H9 (cell line): ENCODE measurements around the gene EPHA3. TPM values are rescaled to one million over a fixed set of nuclear protein-coding genes. Genes with fewer than 3 reads are reported as not detected.

Source experiments
- DNase-seq: peaks from one replicate; pipeline ENCODE4 v3.0.0-alpha.2; 2017
- H2AFZ ChIP-seq: one replicate; pipeline ENCODE4 v1.6.1; 2013; ENCODE audit warnings: mild to moderate bottlenecking, low read length, control low read depth, moderate library complexity
- H2AK5ac ChIP-seq: 2 replicates; pipeline ENCODE4 v1.6.1; 2013; ENCODE audit warnings: low read length, control low read depth, mixed read lengths; ENCODE audit not compliant: insufficient read length
- H2BK120ac ChIP-seq: one replicate; pipeline ENCODE4 v1.6.1; 2013; ENCODE audit warnings: low read depth, mild to moderate bottlenecking, low read length, control low read depth, inconsistent platforms; ENCODE audit not compliant: poor library complexity, severe bottlenecking
- H2BK12ac ChIP-seq: 2 replicates; pipeline ENCODE4 v1.6.1; 2013; ENCODE audit warnings: low read length, control low read depth, mixed read lengths, low read depth; ENCODE audit not compliant: insufficient read length
- H2BK15ac ChIP-seq: 2 replicates; pipeline ENCODE4 v1.6.1; 2013; ENCODE audit warnings: low read depth, low read length, control low read depth
- H2BK20ac ChIP-seq: one replicate; pipeline ENCODE4 v1.6.1; 2013; ENCODE audit warnings: low read depth, mild to moderate bottlenecking, low read length, control low read depth, inconsistent platforms; ENCODE audit not compliant: poor library complexity, severe bottlenecking
- H2BK5ac ChIP-seq: 2 replicates; pipeline ENCODE4 v1.6.1; 2013; ENCODE audit warnings: low read length, control low read depth, mixed read lengths; ENCODE audit not compliant: insufficient read length
- H3K14ac ChIP-seq: 2 replicates; pipeline ENCODE4 v1.6.1; 2013; ENCODE audit warnings: low read length, control low read depth; ENCODE audit not compliant: insufficient read depth
- H3K18ac ChIP-seq: 2 replicates; pipeline ENCODE4 v1.6.1; 2013; ENCODE audit warnings: low read depth, mild to moderate bottlenecking, mixed read lengths, low read length, control low read depth; ENCODE audit not compliant: insufficient read length
- H3K23ac ChIP-seq: 2 replicates; pipeline ENCODE4 v1.6.1; 2013; ENCODE audit warnings: low read length, control low read depth, mixed read lengths, low read depth; ENCODE audit not compliant: insufficient read length
- H3K23me2 ChIP-seq: 2 replicates; pipeline ENCODE4 v1.6.1; 2013; ENCODE audit warnings: low read depth, mild to moderate bottlenecking, mixed read lengths, low read length, control low read depth; ENCODE audit not compliant: insufficient read length, poor library complexity, severe bottlenecking
- H3K27ac ChIP-seq: 2 replicates; pipeline ENCODE4 v1.5.1; 2013; ENCODE audit warnings: low read length, control low read depth, mixed read lengths, low read depth; ENCODE audit not compliant: insufficient read length
- H3K27me3 ChIP-seq: 2 replicates; pipeline ENCODE4 v1.6.1; 2013; ENCODE audit warnings: low read length, control low read depth, inconsistent platforms; ENCODE audit not compliant: insufficient read depth
- H3K4ac ChIP-seq: 2 replicates; pipeline ENCODE4 v1.6.1; 2013; ENCODE audit warnings: low read depth, mild to moderate bottlenecking, control low read depth, inconsistent platforms, low read length, moderate library complexity
- H3K4me1 ChIP-seq: 2 replicates; pipeline ENCODE4 v1.6.1; 2013; ENCODE audit warnings: low read length, control low read depth, inconsistent platforms; ENCODE audit not compliant: insufficient read depth
- H3K4me2 ChIP-seq: 2 replicates; pipeline ENCODE4 v1.6.1; 2013; ENCODE audit warnings: low read length, control low read depth, mixed read lengths; ENCODE audit not compliant: insufficient read length, insufficient read depth
- H3K56ac ChIP-seq: 2 replicates; pipeline ENCODE4 v1.6.1; 2013; ENCODE audit warnings: low read depth, mild to moderate bottlenecking, mixed read lengths, low read length, control low read depth; ENCODE audit not compliant: insufficient read length
- H3K79me1 ChIP-seq: 2 replicates; pipeline ENCODE4 v1.6.1; 2013; ENCODE audit warnings: low read depth, mild to moderate bottlenecking, moderate library complexity, low read length, control low read depth, inconsistent platforms; ENCODE audit not compliant: insufficient read depth, poor library complexity, severe bottlenecking
- H3K79me2 ChIP-seq: 2 replicates; pipeline ENCODE4 v1.6.1; 2013; ENCODE audit warnings: low read length, control low read depth, inconsistent platforms; ENCODE audit not compliant: insufficient read depth
- H3K9ac ChIP-seq: 2 replicates; pipeline ENCODE4 v1.6.1; 2013; ENCODE audit warnings: low read length, control low read depth, mixed read lengths; ENCODE audit not compliant: insufficient read length; ENCODE audit errors: extremely low read depth
- H3K9me3 ChIP-seq: one replicate; pipeline ENCODE4 v1.6.1; 2013; ENCODE audit warnings: low read depth, low read length, inconsistent platforms; ENCODE audit not compliant: control insufficient read depth
- H3T11ph ChIP-seq: one replicate; pipeline ENCODE4 v1.6.1; 2013; ENCODE audit warnings: mild to moderate bottlenecking, low read length, control low read depth, inconsistent platforms
- H4K20me1 ChIP-seq: one replicate; pipeline ENCODE4 v1.6.1; 2013; ENCODE audit not compliant: control insufficient read depth, insufficient read length, insufficient read depth
- H4K5ac ChIP-seq: 2 replicates; pipeline ENCODE4 v1.6.1; 2013; ENCODE audit warnings: low read depth, mild to moderate bottlenecking, mixed read lengths, low read length, control low read depth; ENCODE audit not compliant: insufficient read length
- H4K8ac ChIP-seq: replicated peaks from 2 replicates; pipeline ENCODE4 v1.6.1; 2013; ENCODE audit warnings: low read length, control low read depth, mixed read lengths, low read depth; ENCODE audit not compliant: insufficient read length
- H4K91ac ChIP-seq: 2 replicates; pipeline ENCODE4 v1.6.1; 2013; ENCODE audit warnings: low read depth, mild to moderate bottlenecking, moderate library complexity, mixed read lengths, low read length, control low read depth; ENCODE audit not compliant: insufficient read length
- H3K27ac Mint-ChIP-seq, 3 experiments: 2 replicates in 2 of 3; 3 replicates in 1 of 3; pipeline ENCODE4 v1.8.0; 2020 to 2021; ENCODE audit warnings: mixed read lengths in 3 of 3, mild to moderate bottlenecking in 1 of 3, moderate library complexity in 1 of 3
- H3K27me3 Mint-ChIP-seq: 2 replicates; pipeline ENCODE4 v1.8.0; 2021; ENCODE audit warnings: low read depth, mild to moderate bottlenecking, moderate library complexity, mixed read lengths
- H3K36me3 Mint-ChIP-seq, 3 experiments: 2 replicates in 2 of 3; 3 replicates in 1 of 3; pipeline ENCODE4 v1.8.0; 2020 to 2021; ENCODE audit warnings: low read depth in 3 of 3, mixed read lengths in 3 of 3; ENCODE audit not compliant: insufficient read depth in 1 of 3
- H3K4me1 Mint-ChIP-seq, 2 experiments: 2 replicates each; pipeline ENCODE4 v1.8.0; 2020; ENCODE audit warnings: mixed read lengths in 2 of 2
- H3K4me3 Mint-ChIP-seq, 2 experiments: 2 replicates in 1 of 2; 3 replicates in 1 of 2; pipeline ENCODE4 v1.8.0; 2020 to 2021; ENCODE audit warnings: mild to moderate bottlenecking in 2 of 2, mixed read lengths in 2 of 2, moderate library complexity in 1 of 2
- H3K9me3 Mint-ChIP-seq, 2 experiments: 2 replicates in 1 of 2; 3 replicates in 1 of 2; pipeline ENCODE4 v1.8.0; 2020; ENCODE audit warnings: mild to moderate bottlenecking in 2 of 2, mixed read lengths in 2 of 2, moderate library complexity in 1 of 2
- WGBS: extraction: QIAGEN DNeasy Blood & Tissue Kit; methylation state at CpG from one replicate; pipeline ENCODE4 v1.1.7; 2013; ENCODE audit warnings: missing lambda C conversion rate, low lambda C conversion rate, mixed read lengths; ENCODE audit not compliant: insufficient read length; ENCODE audit errors: extremely low coverage; 5-methylcytosine and 5-hydroxymethylcytosine counted together
- total RNA-seq: library from RNA; stranded (reverse); gene quantifications from 2 replicates; pipeline ENCODE4 v1.2.1, GENCODE V29; 2021
- TF ChIP-seq, protein P1 (sequence below): fragments of 200-600 bp; sonication (generic); conservative IDR thresholded peaks from 3 replicates; pipeline ENCODE4 v1.8.0; 2021; ENCODE audit warnings: antibody characterized with exemption, mild to moderate bottlenecking

Gene EPHA3
- total RNA-seq, 1 experiment from 2014 or later, result 0.66 TPM

DNA sequence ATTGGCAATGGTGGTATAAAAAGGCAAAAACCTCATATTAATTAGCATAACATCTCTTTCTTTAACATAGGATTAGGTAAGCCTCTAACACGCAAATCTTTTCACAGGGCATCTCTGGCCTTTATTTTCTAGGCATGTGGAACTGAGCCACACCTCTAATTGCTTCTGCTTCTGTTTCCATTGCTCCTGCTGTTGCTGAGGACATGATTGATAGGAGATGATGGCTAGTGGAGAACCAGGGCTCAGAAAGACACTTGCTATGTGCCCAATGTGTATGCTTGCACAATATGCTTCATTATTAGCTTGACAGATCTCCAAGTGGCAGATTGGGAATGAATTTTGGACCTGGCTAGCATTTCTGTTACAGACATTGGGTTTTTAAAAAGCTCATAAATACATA, 114.5 kb downstream of the EPHA3 start:
- Histone ChIP-seq H4K20me1 (no peaks in the 10 kb centered on the region), H3K79me2 (no peaks in the 10 kb centered on the region), H3K4me1 (no peaks in the 10 kb centered on the region), H3K4ac (no peak overlapping the region), H2BK15ac (no peak overlapping the region), H3K4me2 (no peak overlapping the region), H2BK5ac (no peak overlapping the region), H3K23me2 (no peaks in the 10 kb centered on the region), H2BK20ac (no peak overlapping the region), H3K56ac (no peak overlapping the region), H3K27me3 (no peaks in the 10 kb centered on the region; the same call in 1 of the 2 replicates), H3K9me3 (no peaks in the 10 kb centered on the region), H3K79me1 (no peaks in the 10 kb centered on the region), H4K8ac (no peak overlapping the region), H3K14ac (no peak overlapping the region), H3K27ac (no peak overlapping the region), H2BK120ac (no peak overlapping the region), H2BK12ac (no peak overlapping the region), H3T11ph (no peak overlapping the region), H4K91ac (no peak overlapping the region), H3K23ac (no peak overlapping the region), H2AK5ac (no peak overlapping the region), H3K9ac (no peak overlapping the region), H4K5ac (no peak overlapping the region), H2AFZ (no peak overlapping the region), H3K18ac (no peak overlapping the region)
- Mint-ChIP-seq H3K9me3 (peaks cover 0 to 8% of the 10 kb centered on the region in 2 experiments; a peak in 1 of 5 replicates), H3K4me1 (0 out of 4 replicates have a peak, but pooled peaks cover 0 to 4% of the 10 kb centered on the region in 2 experiments), H3K4me3 (no peak overlapping the region), H3K27ac (no peak overlapping the region), H3K27me3 (no peaks in the 10 kb centered on the region), H3K36me3 (peaks cover 2 to 9% (median 4%) of the 10 kb centered on the region in 3 experiments; a peak in 3 of 7 replicates)
- DNase-seq, result no peak
- WGBS, result no CpG with 5 or more reads among the region's 1 CpG
- TF ChIP-seq, protein P1, sequence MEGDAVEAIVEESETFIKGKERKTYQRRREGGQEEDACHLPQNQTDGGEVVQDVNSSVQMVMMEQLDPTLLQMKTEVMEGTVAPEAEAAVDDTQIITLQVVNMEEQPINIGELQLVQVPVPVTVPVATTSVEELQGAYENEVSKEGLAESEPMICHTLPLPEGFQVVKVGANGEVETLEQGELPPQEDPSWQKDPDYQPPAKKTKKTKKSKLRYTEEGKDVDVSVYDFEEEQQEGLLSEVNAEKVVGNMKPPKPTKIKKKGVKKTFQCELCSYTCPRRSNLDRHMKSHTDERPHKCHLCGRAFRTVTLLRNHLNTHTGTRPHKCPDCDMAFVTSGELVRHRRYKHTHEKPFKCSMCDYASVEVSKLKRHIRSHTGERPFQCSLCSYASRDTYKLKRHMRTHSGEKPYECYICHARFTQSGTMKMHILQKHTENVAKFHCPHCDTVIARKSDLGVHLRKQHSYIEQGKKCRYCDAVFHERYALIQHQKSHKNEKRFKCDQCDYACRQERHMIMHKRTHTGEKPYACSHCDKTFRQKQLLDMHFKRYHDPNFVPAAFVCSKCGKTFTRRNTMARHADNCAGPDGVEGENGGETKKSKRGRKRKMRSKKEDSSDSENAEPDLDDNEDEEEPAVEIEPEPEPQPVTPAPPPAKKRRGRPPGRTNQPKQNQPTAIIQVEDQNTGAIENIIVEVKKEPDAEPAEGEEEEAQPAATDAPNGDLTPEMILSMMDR, result no peak
